Retinal pigment epithelial cell (primary cell): ENCODE results near the gene SYNGAP1.
"Not testable (repeated sequence)": the region's sequence is repeated elsewhere in the genome, so short reads cannot be mapped to it uniquely, and the experiment has no call there.

Source experiments
- DNase-seq: peaks from one replicate; pipeline ENCODE4 v3.0.0-alpha.2; 2010; ENCODE audit warnings: low read depth
- H3K4me3 ChIP-seq: 2 replicates; pipeline ENCODE4 v1.5.1; 2011; ENCODE audit warnings: mild to moderate bottlenecking, low read length, control low read depth, moderate library complexity
- CTCF ChIP-seq: conservative IDR thresholded peaks from 2 replicates; pipeline ENCODE4 v1.5.1; 2011; ENCODE audit warnings: low read depth, low read length, control low read depth, inconsistent platforms

SYNGAP1 gene

GRCh38 chr6:33391922-33392594, 27.8 kb upstream of the SYNGAP1 start:
- H3K4me3 ChIP-seq = peak overlapping the region; percentile 91
- no peak for DNase-seq
- TF ChIP-seq CTCF = no peak

- TF ChIP-seq CTCF = no peak
- peak overlapping the region; percentile 91 for H3K4me3 ChIP-seq
Observed at GRCh38 chr6:33392595-33392948, 27.3 kb upstream of the SYNGAP1 start.

GRCh38 chr6:33392979-33393378, 26.9 kb upstream of the SYNGAP1 start:
- no peak for TF ChIP-seq CTCF
- DNase-seq = no peak

More at GRCh38 chr6:33392595-33392948, 27.3 kb upstream of the SYNGAP1 start:
- DNase-seq = no peak

DNA sequence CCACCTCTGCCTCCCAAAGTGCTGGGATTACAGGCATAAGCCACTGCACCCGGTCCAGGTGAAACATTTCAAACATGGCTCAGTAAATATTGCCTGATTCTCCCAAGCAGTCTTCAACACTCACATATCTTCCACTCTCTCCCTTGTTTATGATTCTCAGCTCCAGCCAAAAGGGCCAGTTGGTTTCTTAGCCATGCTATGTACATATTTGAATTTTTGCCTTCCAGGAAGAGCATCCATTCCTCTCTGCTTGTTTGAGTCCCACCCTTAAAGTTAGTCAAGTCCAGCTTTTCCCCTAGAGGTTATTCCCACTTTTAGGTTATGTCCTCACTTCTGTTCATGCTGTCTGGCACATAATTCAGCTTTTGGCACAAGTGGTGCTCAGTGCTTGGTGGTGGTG, 22.3 kb upstream of the SYNGAP1 start:
- TF ChIP-seq CTCF = no peak

More at GRCh38 chr6:33392979-33393378, 26.9 kb upstream of the SYNGAP1 start:
- peak overlapping the region; percentile 91 for H3K4me3 ChIP-seq

DNA sequence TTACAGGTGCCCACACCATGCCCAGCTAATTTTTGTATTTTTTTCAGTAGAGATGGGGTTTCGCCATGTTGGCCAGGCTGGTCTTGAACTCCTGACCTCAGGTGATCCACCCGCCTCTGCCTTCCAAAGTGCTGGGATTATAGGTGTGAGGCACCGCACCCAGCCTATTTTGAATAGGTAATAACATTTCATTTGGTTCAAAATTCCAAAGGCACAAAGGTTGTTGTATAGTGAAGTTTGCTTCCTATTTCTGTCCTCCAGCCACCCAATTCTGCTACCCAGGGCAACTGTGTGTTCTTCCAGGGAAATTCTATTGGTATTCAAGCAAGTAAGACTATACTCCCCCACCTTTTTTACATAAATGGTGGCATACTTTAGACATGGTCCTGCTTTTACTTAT, 21.3 kb upstream of the SYNGAP1 start:
- DNase-seq, H3K4me3 ChIP-seq: not testable (repeated sequence)

More for the DNA sequence above, 22.3 kb upstream of the SYNGAP1 start:
- no peak for DNase-seq
- H3K4me3 ChIP-seq = no peak overlapping the region

DNA sequence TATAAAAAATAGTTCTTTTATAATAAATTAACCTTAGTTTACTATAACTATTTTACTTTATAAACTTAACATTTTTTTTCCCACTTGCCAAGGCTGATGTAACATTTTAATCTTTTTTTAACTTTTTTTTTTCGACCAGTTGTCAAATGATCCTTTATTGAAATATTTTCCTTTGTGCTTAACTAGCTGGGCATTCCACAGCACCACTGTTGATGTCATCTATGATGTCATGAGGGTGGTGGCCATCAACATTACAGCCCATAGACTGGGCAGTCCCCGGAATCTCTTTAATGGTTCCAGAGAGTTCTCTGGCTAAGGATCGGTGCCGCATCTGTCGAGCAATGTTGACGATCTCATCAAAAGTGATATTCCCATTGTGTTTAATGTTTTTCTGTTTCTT, 20.0 kb upstream of the SYNGAP1 start:
- not testable (repeated sequence) for DNase-seq, H3K4me3 ChIP-seq

- DNase-seq = no peak
- no peak for TF ChIP-seq CTCF
- H3K4me3 ChIP-seq = no peak overlapping the region
Observed at GRCh38 chr6:33404884-33405283, 15.0 kb upstream of the SYNGAP1 start.

- no peak for DNase-seq
- no peak overlapping the region for H3K4me3 ChIP-seq
- TF ChIP-seq CTCF = no peak
Observed at GRCh38 chr6:33405386-33405940, 14.4 kb upstream of the SYNGAP1 start.
